HepG2 (cell line): ENCODE measurements around the gene PEX11G. TPM values are rescaled to one million over a fixed set of nuclear protein-coding genes. Genes with fewer than 3 reads are reported as not detected.

ENCODE experiments used
- ARHGAP35 ChIP-seq: sonication (generic); formaldehyde crosslinking; IDR thresholded peaks from 2 replicates; pipeline ENCODE4 v1.9.0; 2022; ENCODE audit warnings: mild to moderate bottlenecking, inconsistent platforms, moderate library complexity, missing genetic modification reagents, borderline replicate concordance
- CBX2 ChIP-seq, 2 experiments: fragments of 200-600 bp in 1 of 2; sonication (generic); formaldehyde crosslinking in 1 of 2; IDR thresholded peaks; 2 replicates each; pipeline versions ENCODE4 v1.7.0 to v1.8.1; 2018 to 2022; ENCODE audit warnings: low read depth in 2 of 2, low read length in 1 of 2, mild to moderate bottlenecking in 1 of 2, missing genetic modification reagents in 1 of 2
- GFI1 ChIP-seq: sonication (generic); formaldehyde crosslinking; IDR thresholded peaks from 2 replicates; pipeline ENCODE4 v1.5.0; 2020; ENCODE audit warnings: missing genetic modification reagents, mild to moderate bottlenecking, borderline replicate concordance
- HDAC6 ChIP-seq: fragments of 200-600 bp; sonication (generic); IDR thresholded peaks from 2 replicates; pipeline ENCODE4 v1.7.0; 2017; ENCODE audit warnings: mild to moderate bottlenecking, antibody characterized with exemption, low read length, low read depth
- RAD21 ChIP-seq: fragments of 450-650 bp; formaldehyde crosslinking; IDR thresholded peaks from 2 replicates; pipeline ENCODE4 v1.5.0; 2020; ENCODE audit warnings: mild to moderate bottlenecking
- RFX3 ChIP-seq: IDR thresholded peaks from 2 replicates; pipeline ENCODE4 v1.6.1; 2016; ENCODE audit warnings: missing biosample characterization, missing genetic modification reagents
- ZBTB38 ChIP-seq: sonication (generic); formaldehyde crosslinking; IDR thresholded peaks from 2 replicates; pipeline ENCODE4 v1.5.1; 2020; ENCODE audit warnings: mild to moderate bottlenecking, missing genetic modification reagents
- ZNF460 ChIP-seq: sonication (generic); formaldehyde crosslinking; IDR thresholded peaks from 2 replicates; pipeline ENCODE4 v1.5.1; 2020; ENCODE audit warnings: missing genetic modification reagents, mild to moderate bottlenecking, borderline replicate concordance
- ZNF549 ChIP-seq: sonication (generic); formaldehyde crosslinking; IDR thresholded peaks from 2 replicates; pipeline ENCODE4 v1.5.0; 2020; ENCODE audit warnings: missing genetic modification reagents
- ZNF691 ChIP-seq: sonication (generic); formaldehyde crosslinking; IDR thresholded peaks from 2 replicates; pipeline ENCODE4 v1.4.0; 2020; ENCODE audit warnings: missing genetic modification reagents, low read depth, mild to moderate bottlenecking, borderline replicate concordance
- ZNF770 ChIP-seq: sonication (generic); formaldehyde crosslinking; IDR thresholded peaks from 2 replicates; pipeline ENCODE4 v1.5.0; 2020; ENCODE audit warnings: mild to moderate bottlenecking, missing genetic modification reagents
- polyA plus RNA-seq, 8 experiments: library from polyadenylated mRNA; depleted of rRNA in 3 of 8; stranded (reverse) in 7 of 8; unstranded in 1 of 8; fragments of >200 nt; fragmentation: Illumina TruSeq in 4 of 8; extraction: Trizol in 4 of 8; gene quantifications; 2 replicates each; pipeline versions ENCODE4 v1.2.1 to v1.2.3, GENCODE V29; 2011 to 2016; ENCODE audit warnings: low read depth in 4 of 8, missing spikeins in 1 of 8, mixed read lengths in 1 of 8; ENCODE audit not compliant: insufficient read depth in 1 of 8
- total RNA-seq, 5 experiments: library from RNA; depleted of rRNA; stranded (reverse); fragments of >200 nt; fragmentation: Illumina TruSeq; extraction: Trizol; gene quantifications; 2 replicates each; pipeline ENCODE4 v1.2.3, GENCODE V29; 2016; ENCODE audit warnings: low read depth in 1 of 5
- TF ChIP-seq, protein P1 (sequence below), 2 experiments: fragments of 450-650 bp in 1 of 2; sonication (generic) in 1 of 2; formaldehyde crosslinking in 1 of 2; IDR thresholded peaks; 2 replicates each; pipeline versions ENCODE4 v1.6.1 to v1.8.0; 2016 to 2022; ENCODE audit warnings: antibody characterized with exemption in 1 of 2, mild to moderate bottlenecking in 1 of 2, missing genetic modification reagents in 1 of 2
- TF ChIP-seq, protein P2 (sequence below): sonication (generic); formaldehyde crosslinking; IDR thresholded peaks from 2 replicates; pipeline ENCODE4 v1.5.1; 2020; ENCODE audit warnings: mild to moderate bottlenecking, missing genetic modification reagents, borderline replicate concordance

PEX11G gene
- total and polyA plus RNA-seq, 2 of the 13 experiments (the other 11 are each of a cell fraction or from before 2014, with no cell fraction given), result not detected

DNA sequence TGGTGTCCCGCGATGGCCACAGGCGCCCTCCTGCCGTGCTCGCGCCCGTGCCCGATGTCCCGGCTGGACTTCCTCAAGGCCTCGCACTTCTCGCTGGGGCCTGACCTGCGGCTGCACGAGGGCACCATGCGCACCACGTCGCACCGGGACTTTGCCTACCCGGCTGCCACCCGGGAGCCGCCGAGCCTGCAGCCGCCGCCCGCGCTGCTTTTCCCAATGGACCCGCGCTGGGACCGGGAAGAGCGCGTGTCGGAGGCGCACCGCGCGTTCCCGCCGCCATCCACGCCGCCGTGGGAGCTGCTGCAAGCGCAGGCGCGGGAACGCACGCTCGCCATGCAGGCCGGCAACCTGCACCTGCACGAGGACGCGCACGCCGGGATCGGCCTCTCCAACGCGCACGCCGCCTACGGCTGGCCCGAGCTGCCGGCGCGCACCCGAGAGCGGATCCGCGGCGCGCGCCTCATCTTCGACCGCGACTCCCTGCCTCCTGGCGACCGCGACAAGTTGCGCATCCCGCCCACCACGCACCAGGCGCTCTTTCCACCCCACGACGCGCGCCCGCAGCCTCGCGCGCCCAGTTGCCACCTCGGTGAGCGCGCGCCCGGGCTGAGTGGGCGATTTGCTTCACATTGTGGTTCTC, 12.1 kb upstream of the PEX11G start (continued):
- TF ChIP-seq ZNF770 (no peak), ZNF460 (CRISPR knock-in tag) (no peak), RFX3 (CRISPR knock-in tag) (no peak), HDAC6 (no peak), ZNF549 (CRISPR knock-in tag) (no peak), ARHGAP35 (CRISPR knock-in tag) (peak; percentile 75; the same call in 1 of the 2 replicates), ZBTB38 (CRISPR knock-in tag) (peak; percentile 85; the same call in 1 of the 2 replicates), RAD21 (CRISPR knock-in tag) (no peak), GFI1 (CRISPR knock-in tag) (no peak), CBX2 (IDR thresholded peaks at IDR 0.05; ENCODE audit: low read depth, low read length) (no peak), CBX2 (CRISPR knock-in tag; IDR thresholded peaks at IDR 0.05; ENCODE audit: low read depth) (no peak), ZNF691 (CRISPR knock-in tag) (no peak; the same call in 1 of the 2 replicates)
- TF ChIP-seq, protein P1, sequence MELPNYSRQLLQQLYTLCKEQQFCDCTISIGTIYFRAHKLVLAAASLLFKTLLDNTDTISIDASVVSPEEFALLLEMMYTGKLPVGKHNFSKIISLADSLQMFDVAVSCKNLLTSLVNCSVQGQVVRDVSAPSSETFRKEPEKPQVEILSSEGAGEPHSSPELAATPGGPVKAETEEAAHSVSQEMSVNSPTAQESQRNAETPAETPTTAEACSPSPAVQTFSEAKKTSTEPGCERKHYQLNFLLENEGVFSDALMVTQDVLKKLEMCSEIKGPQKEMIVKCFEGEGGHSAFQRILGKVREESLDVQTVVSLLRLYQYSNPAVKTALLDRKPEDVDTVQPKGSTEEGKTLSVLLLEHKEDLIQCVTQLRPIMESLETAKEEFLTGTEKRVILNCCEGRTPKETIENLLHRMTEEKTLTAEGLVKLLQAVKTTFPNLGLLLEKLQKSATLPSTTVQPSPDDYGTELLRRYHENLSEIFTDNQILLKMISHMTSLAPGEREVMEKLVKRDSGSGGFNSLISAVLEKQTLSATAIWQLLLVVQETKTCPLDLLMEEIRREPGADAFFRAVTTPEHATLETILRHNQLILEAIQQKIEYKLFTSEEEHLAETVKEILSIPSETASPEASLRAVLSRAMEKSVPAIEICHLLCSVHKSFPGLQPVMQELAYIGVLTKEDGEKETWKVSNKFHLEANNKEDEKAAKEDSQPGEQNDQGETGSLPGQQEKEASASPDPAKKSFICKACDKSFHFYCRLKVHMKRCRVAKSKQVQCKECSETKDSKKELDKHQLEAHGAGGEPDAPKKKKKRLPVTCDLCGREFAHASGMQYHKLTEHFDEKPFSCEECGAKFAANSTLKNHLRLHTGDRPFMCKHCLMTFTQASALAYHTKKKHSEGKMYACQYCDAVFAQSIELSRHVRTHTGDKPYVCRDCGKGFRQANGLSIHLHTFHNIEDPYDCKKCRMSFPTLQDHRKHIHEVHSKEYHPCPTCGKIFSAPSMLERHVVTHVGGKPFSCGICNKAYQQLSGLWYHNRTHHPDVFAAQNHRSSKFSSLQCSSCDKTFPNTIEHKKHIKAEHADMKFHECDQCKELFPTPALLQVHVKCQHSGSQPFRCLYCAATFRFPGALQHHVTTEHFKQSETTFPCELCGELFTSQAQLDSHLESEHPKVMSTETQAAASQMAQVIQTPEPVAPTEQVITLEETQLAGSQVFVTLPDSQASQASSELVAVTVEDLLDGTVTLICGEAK (IDR thresholded peaks at IDR 0.05), result no peak
- TF ChIP-seq, protein P1 (CRISPR knock-in tag; IDR thresholded peaks at IDR 0.05), result peak; percentile 77; the same call in 1 of the 2 replicates
- TF ChIP-seq, protein P2, sequence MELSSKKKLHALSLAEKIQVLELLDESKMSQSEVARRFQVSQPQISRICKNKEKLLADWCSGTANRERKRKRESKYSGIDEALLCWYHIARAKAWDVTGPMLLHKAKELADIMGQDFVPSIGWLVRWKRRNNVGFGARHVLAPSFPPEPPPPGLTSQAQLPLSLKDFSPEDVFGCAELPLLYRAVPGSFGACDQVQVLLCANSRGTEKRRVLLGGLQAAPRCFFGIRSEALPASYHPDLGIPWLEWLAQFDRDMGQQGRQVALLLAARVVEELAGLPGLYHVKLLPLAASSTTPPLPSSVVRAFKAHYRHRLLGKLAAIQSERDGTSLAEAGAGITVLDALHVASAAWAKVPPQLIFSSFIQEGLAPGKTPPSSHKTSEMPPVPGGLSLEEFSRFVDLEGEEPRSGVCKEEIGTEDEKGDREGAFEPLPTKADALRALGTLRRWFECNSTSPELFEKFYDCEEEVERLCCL (CRISPR knock-in tag), result no peak
